Measurements from ENCODE around the gene KCTD8. TPM values are rescaled to one million over a fixed set of nuclear protein-coding genes. Genes with fewer than 3 reads are reported as not detected.

The KCTD8 gene
- polyA plus RNA-seq, 1 donor from 2014 or later = 0.71 TPM

- Histone ChIP-seq H3K79me2 (replicated peaks; ENCODE audit: insufficient read depth, low read length) (no peaks in the 10 kb centered on the region), H3K4me3 (ENCODE audit: low read length) (peak overlapping the region; percentile 73)
Measured at GRCh38 chr4:44446191-44446590, 2.4 kb downstream of the KCTD8 start.

DNA sequence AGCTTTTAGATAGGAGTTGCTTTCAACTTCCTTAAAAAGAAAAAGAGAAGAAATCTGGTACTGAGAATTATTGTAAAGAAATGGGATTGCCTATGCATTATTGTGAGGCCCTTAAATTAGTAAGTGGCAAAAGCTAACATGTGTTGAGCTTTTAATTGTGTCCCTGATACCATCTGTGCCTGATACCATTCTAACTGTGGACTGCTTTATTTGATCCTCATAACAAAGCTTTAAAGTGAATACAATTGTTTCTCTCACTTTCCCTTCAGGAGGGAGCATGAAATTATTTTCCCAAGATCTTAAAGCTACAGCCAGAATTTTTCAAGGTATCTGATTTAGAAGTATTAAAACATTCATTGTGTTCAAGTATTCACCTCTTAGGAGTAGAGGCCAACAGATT is 9.9 kb downstream of the KCTD8 start:
- H3K27ac ChIP-seq (ENCODE audit: low read length) = no peak overlapping the region
- H3K79me2 ChIP-seq (replicated peaks; ENCODE audit: insufficient read depth, low read length) = no peaks in the 10 kb centered on the region
- H4K20me1 ChIP-seq (ENCODE audit: insufficient read depth) = no peaks in the 10 kb centered on the region
- H2AFZ ChIP-seq (ENCODE audit: low read depth, low read length) = no peak overlapping the region
- H3K4me2 ChIP-seq (ENCODE audit: low read length) = no peak overlapping the region
- H3K9me2 ChIP-seq (ENCODE audit: insufficient read depth, low read length) = no peaks in the 10 kb centered on the region
- TF ChIP-seq MXI1 (conservative IDR thresholded peaks at IDR 0.05; ENCODE audit: poor library complexity, severe bottlenecking) (no peak), EZH2 (IDR thresholded peaks at IDR 0.05; ENCODE audit: borderline replicate concordance, insufficient read depth, low read length, poor library complexity, severe bottlenecking) (no peak), SMC3 (conservative IDR thresholded peaks at IDR 0.05; ENCODE audit: poor library complexity) (no peak), CTCF (IDR thresholded peaks at IDR 0.05; ENCODE audit: poor library complexity, severe bottlenecking) (no peak)
- H3K9me3 ChIP-seq (ENCODE audit: low read length) = no peaks in the 10 kb centered on the region
- H3K9ac ChIP-seq (ENCODE audit: low read length) = no peak overlapping the region
- no peak overlapping the region for H3K4me3 ChIP-seq (ENCODE audit: low read length)
- no peaks in the 10 kb centered on the region for H3F3A ChIP-seq (ENCODE audit: insufficient read depth, low read length, poor library complexity, severe bottlenecking)
- no peaks in the 10 kb centered on the region for H3K27me3 ChIP-seq (ENCODE audit: insufficient read depth, low read depth, low read length)
- no peaks in the 10 kb centered on the region for H3K36me3 ChIP-seq (ENCODE audit: insufficient read depth, low read length)

More at GRCh38 chr4:44446191-44446590, 2.4 kb downstream of the KCTD8 start:
- no peak for TF ChIP-seq RAD21 (conservative IDR thresholded peaks at IDR 0.05)
- no peak for TF ChIP-seq EZH2 (IDR thresholded peaks at IDR 0.05; ENCODE audit: borderline replicate concordance, insufficient read depth, low read length, poor library complexity, severe bottlenecking)
- TF ChIP-seq TAF1 (IDR thresholded peaks at IDR 0.05; ENCODE audit: low read depth) = no peak
- TF ChIP-seq EP300 (conservative IDR thresholded peaks at IDR 0.05; ENCODE audit: poor library complexity, severe bottlenecking) = no peak
- TF ChIP-seq MXI1 (conservative IDR thresholded peaks at IDR 0.05; ENCODE audit: poor library complexity, severe bottlenecking) = no peak
- no peak for TF ChIP-seq POLR2AphosphoS5 (IDR thresholded peaks at IDR 0.05)
- TF ChIP-seq SMC3 (conservative IDR thresholded peaks at IDR 0.05; ENCODE audit: poor library complexity) = no peak
- TF ChIP-seq CTCF (IDR thresholded peaks at IDR 0.05; ENCODE audit: poor library complexity, severe bottlenecking) = no peak
- no peak for TF ChIP-seq REST (IDR thresholded peaks at IDR 0.05; ENCODE audit: borderline replicate concordance)
- H3K9me2 ChIP-seq (ENCODE audit: insufficient read depth, low read length) = no peaks in the 10 kb centered on the region
- no peaks in the 10 kb centered on the region for H4K20me1 ChIP-seq (ENCODE audit: insufficient read depth)
- H3F3A ChIP-seq (ENCODE audit: insufficient read depth, low read length, poor library complexity, severe bottlenecking) = no peaks in the 10 kb centered on the region
- peaks cover 65% of the 10 kb centered on the region for H3K27me3 ChIP-seq (ENCODE audit: insufficient read depth, low read depth, low read length)
- no peak overlapping the region for H2AFZ ChIP-seq (ENCODE audit: low read depth, low read length)
- no peak overlapping the region for H3K9ac ChIP-seq (ENCODE audit: low read length)
- no peaks in the 10 kb centered on the region for H3K9me3 ChIP-seq (ENCODE audit: low read length)
- no peak overlapping the region for H3K4me2 ChIP-seq (ENCODE audit: low read length)
- no peaks in the 10 kb centered on the region for H3K36me3 ChIP-seq (ENCODE audit: insufficient read depth, low read length)
- no peak overlapping the region for H3K27ac ChIP-seq (ENCODE audit: low read length)
